Activated naive CD8-positive, alpha-beta T cell treated with anti-CD3 and anti-CD28 coated beads for 36 hours (primary cell): ENCODE results near the gene ZFAND3. TPM values are rescaled to one million over a fixed set of nuclear protein-coding genes. Genes with fewer than 3 reads are reported as not detected.

Source experiments
- DNase-seq: peaks from one replicate; pipeline ENCODE4 v3.0.0; 2021
- H3K27ac Mint-ChIP-seq: one replicate; pipeline ENCODE4 v1.8.0; 2022; ENCODE audit warnings: mild to moderate bottlenecking, moderate library complexity, mixed read lengths
- H3K27me3 Mint-ChIP-seq: one replicate; pipeline ENCODE4 v1.8.0; 2022; ENCODE audit warnings: mild to moderate bottlenecking, mixed read lengths
- H3K36me3 Mint-ChIP-seq: one replicate; pipeline ENCODE4 v1.8.0; 2021; ENCODE audit warnings: mild to moderate bottlenecking, mixed read lengths
- H3K4me1 Mint-ChIP-seq: one replicate; pipeline ENCODE4 v1.8.0; 2021; ENCODE audit warnings: mixed read lengths
- H3K4me3 Mint-ChIP-seq: one replicate; pipeline ENCODE4 v1.8.0; 2022; ENCODE audit warnings: mild to moderate bottlenecking, moderate library complexity, mixed read lengths
- H3K9me3 Mint-ChIP-seq: one replicate; pipeline ENCODE4 v1.8.0; 2022; ENCODE audit warnings: mixed read lengths
- total RNA-seq, 2 experiments: library from RNA; stranded (reverse); gene quantifications; one replicate each; pipeline ENCODE4 v1.2.3, GENCODE V29; 2021

Gene ZFAND3
- total RNA-seq, 2 experiments from 2014 or later: 36.3 to 38.5 TPM

DNA sequence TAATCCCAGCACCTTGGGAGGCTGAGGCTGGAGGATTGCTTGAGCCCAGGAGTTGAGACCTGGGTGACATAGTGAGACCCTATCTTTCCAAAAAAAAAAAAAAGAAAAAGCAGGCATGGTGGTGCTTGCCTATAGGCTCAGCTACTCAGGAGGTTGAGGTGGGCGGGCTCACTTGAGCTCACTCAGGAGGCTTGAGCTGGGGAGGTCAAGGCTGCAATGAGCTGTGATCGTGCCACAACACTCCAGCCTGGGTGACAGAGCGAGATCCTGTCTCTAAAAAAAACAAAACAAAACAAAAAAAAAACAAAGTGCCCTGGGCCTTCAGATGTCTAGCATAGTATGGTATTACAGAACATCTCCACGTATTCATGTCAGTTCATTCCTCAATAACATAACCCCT, 42.9 kb downstream of the ZFAND3 start:
- H3K27me3 Mint-ChIP-seq: no peaks in the 10 kb centered on the region
- H3K36me3 Mint-ChIP-seq: peaks cover 9% of the 10 kb centered on the region
- H3K4me1 Mint-ChIP-seq: peaks cover 72% of the 10 kb centered on the region

DNA sequence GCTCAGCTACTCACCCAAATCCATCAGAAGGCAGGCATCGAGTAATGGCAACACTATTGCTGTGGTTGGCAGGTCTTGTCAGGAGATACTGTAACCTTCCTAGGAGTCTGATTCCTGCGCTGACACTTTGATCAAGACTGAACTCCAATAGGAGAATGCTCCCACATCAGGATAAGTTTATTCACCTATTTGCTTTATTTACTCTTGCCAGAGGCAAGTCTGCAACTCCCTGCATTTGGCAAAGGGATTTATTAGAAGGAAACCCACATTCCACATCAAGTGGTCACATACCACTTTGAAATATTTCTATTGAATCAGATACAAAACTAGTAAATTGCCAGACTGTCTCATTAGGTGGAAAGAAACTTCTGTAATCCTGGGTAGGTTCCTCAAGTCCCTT, 43.5 kb downstream of the ZFAND3 start:
- no peaks in the 10 kb centered on the region for H3K9me3 Mint-ChIP-seq
- no peak overlapping the region for H3K27ac Mint-ChIP-seq
- peaks cover 72% of the 10 kb centered on the region for H3K4me1 Mint-ChIP-seq

More for the DNA sequence above, 42.9 kb downstream of the ZFAND3 start:
- H3K27ac Mint-ChIP-seq: no peak overlapping the region
- H3K4me3 Mint-ChIP-seq: no peak overlapping the region
- no peak for DNase-seq
- no peaks in the 10 kb centered on the region for H3K9me3 Mint-ChIP-seq

DNA sequence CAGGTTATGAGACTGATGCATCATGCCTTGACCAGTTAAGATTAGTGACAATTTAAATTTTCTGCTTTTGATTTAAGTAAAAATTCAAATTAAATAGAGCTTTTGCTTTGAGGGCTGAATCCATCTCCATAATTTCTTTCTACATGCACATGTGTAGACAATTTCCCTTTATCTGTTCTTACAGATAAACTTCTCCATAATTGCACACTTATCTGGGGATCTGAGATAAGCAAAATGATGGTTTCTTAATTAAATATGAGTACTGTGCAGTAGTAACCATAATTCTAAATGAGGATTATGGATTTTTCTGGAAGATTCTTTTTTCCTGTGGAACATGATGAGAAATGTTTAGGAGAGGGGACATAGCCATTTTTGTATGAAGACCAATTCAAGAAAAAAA, 44.7 kb downstream of the ZFAND3 start:
- no peak overlapping the region for H3K27ac Mint-ChIP-seq
- no peak for DNase-seq
- H3K27me3 Mint-ChIP-seq: no peaks in the 10 kb centered on the region
- H3K4me1 Mint-ChIP-seq: peaks cover 70% of the 10 kb centered on the region
- peaks cover 11% of the 10 kb centered on the region for H3K36me3 Mint-ChIP-seq
- H3K9me3 Mint-ChIP-seq: no peaks in the 10 kb centered on the region
- no peak overlapping the region for H3K4me3 Mint-ChIP-seq

More for the DNA sequence above, 43.5 kb downstream of the ZFAND3 start:
- Mint-ChIP-seq H3K27me3 (no peaks in the 10 kb centered on the region), H3K36me3 (peaks cover 9% of the 10 kb centered on the region), H3K4me3 (no peak overlapping the region)
- no peak for DNase-seq

DNA sequence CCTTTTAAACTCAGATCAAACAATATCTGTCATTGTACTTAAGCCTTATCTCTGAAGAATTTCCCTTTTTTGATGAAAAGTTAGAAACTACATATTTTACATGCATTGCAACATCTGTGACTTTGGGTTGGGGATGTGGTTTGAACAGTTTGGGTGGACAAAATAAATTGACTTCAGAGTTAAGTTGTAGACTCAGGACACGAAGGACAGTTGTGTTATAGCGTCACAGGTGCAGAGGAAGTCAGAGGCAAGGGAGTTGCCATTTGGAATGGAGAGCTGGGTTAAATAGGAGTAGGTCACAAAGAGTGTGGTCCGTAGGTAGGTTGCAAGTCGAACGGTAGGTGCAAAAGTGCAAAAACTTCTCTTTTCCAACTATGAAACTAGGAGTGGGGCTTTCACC, 46.0 kb downstream of the ZFAND3 start:
- H3K27ac Mint-ChIP-seq: no peak overlapping the region
- DNase-seq: no peak
- no peaks in the 10 kb centered on the region for H3K9me3 Mint-ChIP-seq
- H3K4me1 Mint-ChIP-seq: peaks cover 66% of the 10 kb centered on the region
- no peak overlapping the region for H3K4me3 Mint-ChIP-seq
- no peaks in the 10 kb centered on the region for H3K27me3 Mint-ChIP-seq
- H3K36me3 Mint-ChIP-seq: peaks cover 15% of the 10 kb centered on the region

DNA sequence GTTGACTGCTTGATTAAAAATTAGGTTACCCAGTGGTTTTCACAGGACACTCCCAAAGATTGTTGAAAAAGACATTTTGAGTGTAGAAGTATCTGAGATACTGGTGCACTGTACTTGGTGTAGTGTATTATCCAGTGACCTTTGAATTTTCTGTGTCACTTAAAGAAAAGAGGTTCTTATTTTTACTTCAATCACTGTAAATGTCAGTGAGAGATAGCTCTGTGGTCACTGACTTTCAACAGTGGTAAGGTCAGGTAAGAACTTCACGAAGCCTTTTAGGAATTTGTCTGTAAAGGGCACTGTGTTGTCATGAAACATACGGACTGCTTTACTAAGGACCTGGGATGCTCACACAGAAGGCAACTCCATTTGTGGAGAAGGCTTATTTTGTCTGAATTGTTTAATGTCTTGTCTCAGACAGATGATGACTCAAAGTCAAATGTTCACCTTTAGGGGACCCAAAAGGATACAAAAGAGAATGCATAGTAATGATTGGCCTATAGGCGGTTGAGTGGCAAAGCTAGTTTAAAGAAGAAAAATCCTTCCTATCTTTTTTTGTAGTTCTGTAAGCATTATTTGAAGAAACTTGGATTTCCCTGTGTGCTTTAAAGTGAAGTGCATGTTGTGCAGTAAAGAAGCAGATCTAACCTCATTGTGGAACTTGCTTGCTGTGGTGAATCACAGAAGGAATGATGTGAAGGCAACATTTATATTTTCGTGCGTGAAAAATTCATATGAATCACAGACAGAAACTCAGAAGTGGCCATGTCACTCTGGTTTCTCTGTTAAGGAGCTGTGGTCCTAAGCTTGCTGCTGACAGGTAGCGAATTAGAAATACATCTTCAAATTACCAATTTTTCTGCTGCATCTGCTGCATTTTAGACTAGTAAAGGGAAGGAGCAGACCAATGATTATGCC, 47.3 kb downstream of the ZFAND3 start:
- H3K27me3 Mint-ChIP-seq: no peaks in the 10 kb centered on the region
- H3K27ac Mint-ChIP-seq: peak overlapping the region; percentile 70
- H3K36me3 Mint-ChIP-seq: peaks cover 25% of the 10 kb centered on the region
- peaks cover 62% of the 10 kb centered on the region for H3K4me1 Mint-ChIP-seq
- peaks cover 6% of the 10 kb centered on the region for H3K9me3 Mint-ChIP-seq
- no peak for DNase-seq
- H3K4me3 Mint-ChIP-seq: no peak overlapping the region

DNA sequence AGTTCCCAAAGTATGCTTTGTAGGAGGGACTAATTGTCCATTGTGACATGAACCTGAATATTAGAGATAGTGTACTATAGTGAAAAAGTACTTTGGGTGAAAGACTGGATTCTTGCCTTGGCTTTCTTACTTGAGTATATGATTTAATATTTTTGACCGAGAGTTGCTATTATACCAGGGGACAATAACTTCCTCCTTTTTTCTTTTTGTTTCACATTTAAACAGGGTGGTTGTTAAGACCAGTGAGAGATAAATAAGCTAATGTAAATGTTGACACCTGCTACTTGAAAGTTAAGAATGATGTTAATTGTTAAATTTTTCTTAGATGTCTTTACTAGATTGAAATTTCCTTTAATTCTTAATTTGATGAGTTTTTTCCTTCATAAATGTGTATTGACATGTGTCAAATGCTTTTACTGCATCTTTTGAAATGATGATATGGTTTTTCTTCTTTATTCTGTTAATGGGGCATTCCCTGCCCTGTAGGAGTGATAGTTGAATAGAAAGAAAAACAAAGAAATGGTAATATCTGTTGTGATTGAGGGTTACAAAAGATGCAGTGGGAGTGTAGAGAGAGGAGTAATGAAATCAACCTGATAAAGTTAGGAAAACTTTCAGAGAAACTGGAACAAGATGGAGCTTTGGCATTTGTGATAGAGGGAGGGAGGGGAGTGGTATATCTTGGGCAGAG, 48.4 kb downstream of the ZFAND3 start:
- Mint-ChIP-seq H3K27me3 (no peaks in the 10 kb centered on the region), H3K4me1 (peaks cover 63% of the 10 kb centered on the region), H3K27ac (peak overlapping the region; percentile 49), H3K36me3 (peaks cover 35% of the 10 kb centered on the region), H3K4me3 (no peak overlapping the region), H3K9me3 (peaks cover 10% of the 10 kb centered on the region)
- DNase-seq: no peak

DNA sequence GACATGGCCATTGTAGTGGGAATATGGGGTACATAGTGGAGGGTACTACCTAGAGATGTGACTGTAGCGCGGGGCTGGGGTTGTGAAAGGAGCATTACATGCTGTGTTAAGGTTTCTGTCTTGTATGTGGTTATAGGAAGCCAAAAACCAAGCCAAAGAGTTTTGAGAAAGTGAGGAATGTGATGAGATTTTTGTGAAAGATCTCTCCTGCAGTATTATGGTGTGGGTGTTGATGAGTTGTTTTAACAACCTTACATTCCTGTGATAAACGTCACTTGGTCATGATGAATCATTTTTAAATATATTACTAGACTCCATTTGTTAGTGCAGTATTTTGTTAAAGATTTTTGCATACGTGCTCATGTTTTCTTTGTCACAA, 48.9 kb downstream of the ZFAND3 start:
- Mint-ChIP-seq H3K36me3 (peaks cover 37% of the 10 kb centered on the region), H3K9me3 (peaks cover 10% of the 10 kb centered on the region), H3K4me3 (no peak overlapping the region), H3K27me3 (no peaks in the 10 kb centered on the region), H3K4me1 (peaks cover 61% of the 10 kb centered on the region), H3K27ac (peak overlapping the region; percentile 49)
- DNase-seq: no peak

DNA sequence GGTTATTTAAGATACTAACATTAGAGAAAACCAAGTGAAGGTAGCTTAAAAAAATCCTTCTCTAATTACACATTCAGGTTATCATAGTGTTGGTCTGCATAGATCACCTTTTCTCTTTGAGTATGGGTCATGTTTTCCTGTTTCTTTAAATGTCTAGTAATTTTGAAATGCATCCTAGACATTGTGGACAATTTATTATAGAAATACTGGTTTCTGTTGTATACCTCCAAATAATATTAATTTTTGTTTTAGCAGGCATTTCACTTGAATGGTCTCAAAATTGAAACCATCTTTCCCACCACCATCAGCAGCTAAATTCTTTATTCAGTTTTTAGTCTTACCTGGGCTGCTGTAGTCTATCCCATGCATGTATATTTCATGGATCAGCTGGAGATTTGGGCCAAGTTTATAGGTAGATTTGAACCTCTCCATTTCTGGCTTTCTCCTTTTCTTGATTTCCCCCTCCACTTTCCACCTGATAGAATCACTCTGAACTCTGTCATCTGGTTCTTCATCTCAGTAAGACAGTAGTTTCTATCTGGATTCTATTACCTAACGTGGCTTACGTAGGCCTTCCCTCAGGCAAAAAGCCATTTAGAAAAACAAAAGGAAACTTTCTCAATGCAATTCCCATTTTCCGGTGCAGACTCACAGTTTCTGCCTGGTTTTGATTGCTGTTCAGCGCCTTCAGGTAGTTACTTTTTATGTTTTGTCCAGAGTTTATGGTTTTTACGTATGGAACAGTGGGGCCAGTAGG, 52.3 kb downstream of the ZFAND3 start:
- Mint-ChIP-seq H3K27ac (no peak overlapping the region), H3K27me3 (no peaks in the 10 kb centered on the region), H3K4me3 (no peak overlapping the region), H3K36me3 (peaks cover 37% of the 10 kb centered on the region), H3K9me3 (peaks cover 10% of the 10 kb centered on the region), H3K4me1 (peaks cover 50% of the 10 kb centered on the region)
- DNase-seq: no peak

DNA sequence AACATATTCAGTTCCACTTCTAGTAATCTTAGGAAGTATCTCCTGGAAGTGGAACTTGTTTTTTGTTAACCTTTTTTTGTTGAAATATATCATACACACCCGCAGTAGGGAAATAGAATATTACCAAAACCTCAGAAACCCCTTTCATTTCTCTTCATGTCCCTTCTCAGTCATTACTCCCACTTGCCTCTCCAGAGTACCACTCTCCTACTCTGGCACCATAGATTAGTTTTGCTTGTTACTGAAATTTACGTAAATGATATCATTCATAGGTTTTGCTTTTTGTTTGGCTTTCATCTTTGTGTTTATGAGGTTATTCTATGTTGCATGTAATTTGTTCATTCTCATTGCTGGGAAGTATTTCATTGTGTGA, 52.8 kb downstream of the ZFAND3 start:
- no peak for DNase-seq
- H3K4me3 Mint-ChIP-seq: no peak overlapping the region
- peaks cover 48% of the 10 kb centered on the region for H3K4me1 Mint-ChIP-seq
- peaks cover 37% of the 10 kb centered on the region for H3K36me3 Mint-ChIP-seq
- peaks cover 10% of the 10 kb centered on the region for H3K9me3 Mint-ChIP-seq
- no peaks in the 10 kb centered on the region for H3K27me3 Mint-ChIP-seq
- H3K27ac Mint-ChIP-seq: no peak overlapping the region

DNA sequence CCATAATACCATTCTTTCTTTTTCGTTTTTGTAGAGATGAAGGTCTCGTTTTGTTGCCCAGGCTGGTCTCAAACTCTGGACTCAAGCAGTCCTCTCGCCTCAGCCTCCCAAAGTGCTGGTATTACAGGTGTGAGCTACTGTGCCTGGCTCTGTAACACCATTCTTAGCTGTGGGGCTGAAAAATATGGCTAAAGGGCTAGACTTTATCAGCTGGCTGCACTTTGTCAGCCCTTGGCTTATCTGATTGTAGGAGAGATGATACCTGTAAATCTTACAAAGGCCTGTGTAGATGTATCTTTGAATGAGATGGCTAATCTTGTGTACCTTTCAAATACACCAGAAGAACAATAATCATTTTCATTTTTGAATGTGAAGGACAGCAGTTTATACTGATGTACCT, 55.2 kb downstream of the ZFAND3 start:
- H3K4me1 Mint-ChIP-seq: peaks cover 53% of the 10 kb centered on the region
- no peaks in the 10 kb centered on the region for H3K27me3 Mint-ChIP-seq
- no peak overlapping the region for H3K27ac Mint-ChIP-seq
- no peak for DNase-seq
- H3K4me3 Mint-ChIP-seq: no peak overlapping the region
- peaks cover 39% of the 10 kb centered on the region for H3K36me3 Mint-ChIP-seq
- H3K9me3 Mint-ChIP-seq: peaks cover 10% of the 10 kb centered on the region

DNA sequence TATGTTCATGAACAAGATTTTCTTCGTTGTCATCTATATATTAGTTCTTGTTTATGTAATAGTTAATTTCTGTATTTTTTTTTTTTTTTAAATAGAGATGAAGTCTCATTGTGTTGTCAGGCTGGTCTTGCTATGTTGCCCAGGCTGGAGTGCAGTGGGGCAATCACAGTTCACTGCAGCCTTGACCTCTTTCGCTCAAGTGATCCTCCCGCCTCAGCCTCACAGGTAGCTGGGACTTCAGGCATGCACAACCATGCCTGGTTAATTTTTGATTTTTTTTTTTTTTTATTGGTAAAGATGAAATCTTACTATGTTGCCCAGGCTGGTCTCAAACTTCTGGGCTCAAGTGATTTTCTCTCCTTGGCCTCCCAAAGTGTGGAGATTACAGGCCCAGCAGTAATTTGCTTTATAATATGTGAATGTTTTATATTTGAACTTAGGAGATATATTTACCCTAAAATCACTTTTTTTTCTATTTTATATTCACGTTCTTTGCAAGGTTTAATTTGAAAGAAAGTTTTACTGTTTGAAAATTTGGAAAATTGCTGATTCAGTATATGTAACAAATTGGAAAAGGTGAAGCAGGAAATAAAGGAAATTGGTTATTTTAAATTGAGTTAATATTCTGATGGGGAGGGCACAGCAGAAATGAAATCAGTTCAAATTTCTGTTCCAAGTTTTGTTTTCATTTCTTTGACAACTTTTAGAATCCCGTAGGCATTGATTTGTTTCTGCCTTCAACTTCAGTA, 56.2 kb downstream of the ZFAND3 start:
- H3K27me3 Mint-ChIP-seq: no peaks in the 10 kb centered on the region
- peaks cover 58% of the 10 kb centered on the region for H3K4me1 Mint-ChIP-seq
- no peak for DNase-seq
- H3K36me3 Mint-ChIP-seq: peaks cover 35% of the 10 kb centered on the region
- no peak overlapping the region for H3K27ac Mint-ChIP-seq
- peaks cover 10% of the 10 kb centered on the region for H3K9me3 Mint-ChIP-seq
- no peak overlapping the region for H3K4me3 Mint-ChIP-seq

DNA sequence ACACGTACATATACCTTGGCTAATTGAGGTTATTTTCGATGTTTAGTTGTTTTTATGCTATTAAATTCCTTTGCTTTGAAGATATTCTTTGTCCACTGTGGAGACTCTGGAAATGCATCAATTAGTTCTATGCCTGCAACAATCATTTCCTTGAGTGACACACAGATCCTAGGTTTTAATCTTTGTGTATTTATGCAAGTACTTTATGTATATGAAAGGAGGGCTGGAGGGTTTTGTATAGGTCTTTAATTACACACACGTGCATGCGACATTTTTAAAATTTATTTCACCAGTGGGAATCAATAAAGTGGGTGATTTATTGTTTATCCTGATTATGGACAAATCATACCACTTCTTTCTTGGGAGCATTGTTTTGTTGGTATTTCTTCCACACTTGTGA, 57.3 kb downstream of the ZFAND3 start:
- Mint-ChIP-seq H3K27ac (no peak overlapping the region), H3K36me3 (peaks cover 26% of the 10 kb centered on the region), H3K4me3 (no peak overlapping the region), H3K9me3 (peaks cover 4% of the 10 kb centered on the region), H3K4me1 (peaks cover 58% of the 10 kb centered on the region), H3K27me3 (no peaks in the 10 kb centered on the region)
- DNase-seq: no peak

DNA sequence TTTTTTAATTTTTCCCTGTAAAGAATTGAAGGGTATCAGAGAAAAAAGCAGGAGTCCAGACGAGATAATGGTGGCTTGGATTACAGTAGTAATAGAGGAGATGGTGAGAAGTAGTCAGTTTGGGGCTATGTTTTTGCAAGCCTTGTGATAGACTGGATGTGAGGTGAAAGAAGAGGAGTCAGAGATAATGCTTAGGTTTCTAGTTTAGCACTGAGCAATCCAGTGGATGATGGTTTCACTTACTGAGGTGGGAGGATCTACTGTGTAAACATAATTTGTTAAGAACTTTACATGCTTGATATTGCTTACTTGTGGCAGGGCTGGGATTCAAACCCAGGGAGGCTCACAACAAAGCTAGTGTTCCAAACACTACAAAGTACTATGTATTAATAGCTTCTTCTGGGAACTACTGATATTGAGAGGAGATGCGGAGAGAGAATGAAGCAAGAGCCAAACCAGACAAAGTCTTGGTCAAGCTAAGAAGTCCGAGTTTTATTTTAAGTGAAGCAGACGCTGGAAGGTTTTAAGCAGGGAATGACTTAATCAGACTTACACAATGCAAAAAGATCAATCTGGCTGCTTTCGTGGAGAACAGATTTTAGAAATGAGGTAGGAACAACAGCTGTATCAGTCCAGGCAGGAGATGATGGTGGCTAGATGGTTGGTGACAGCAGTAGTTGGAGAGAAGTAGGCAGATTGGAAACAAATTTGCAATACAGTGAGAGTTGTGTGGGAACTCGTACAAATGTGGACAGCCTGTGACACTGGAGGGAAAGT, 58.0 kb downstream of the ZFAND3 start:
- no peak for DNase-seq
- Mint-ChIP-seq H3K27me3 (no peaks in the 10 kb centered on the region), H3K4me3 (no peak overlapping the region), H3K9me3 (no peaks in the 10 kb centered on the region), H3K36me3 (peaks cover 18% of the 10 kb centered on the region), H3K4me1 (peaks cover 51% of the 10 kb centered on the region), H3K27ac (no peak overlapping the region)

DNA sequence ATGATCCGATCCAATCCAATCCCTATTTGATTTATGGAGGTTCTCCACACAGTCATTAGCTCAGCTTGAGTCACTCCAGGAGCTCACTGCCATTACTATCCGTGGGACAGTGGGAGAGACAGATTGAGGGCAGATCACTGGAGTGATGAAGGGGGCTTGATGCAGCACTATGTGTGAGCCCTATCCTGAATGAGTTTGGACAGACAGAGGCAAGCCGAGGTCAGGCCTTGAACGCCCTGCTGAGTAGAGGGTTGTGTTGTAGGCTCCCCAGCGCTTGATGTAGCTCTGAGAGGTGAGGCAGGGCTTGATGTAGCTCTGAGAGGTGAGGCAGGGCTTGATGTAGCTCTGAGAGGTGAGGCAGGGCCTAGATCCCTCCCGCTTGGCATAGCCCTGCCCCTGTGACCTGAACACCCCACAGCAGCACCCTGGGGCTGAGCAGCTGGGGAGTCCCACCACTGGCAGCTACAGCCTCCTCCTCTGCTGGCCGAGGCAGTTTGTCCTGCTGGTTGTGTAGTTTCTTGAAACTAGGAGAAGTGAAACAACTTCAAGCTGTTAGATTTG, 58.7 kb downstream of the ZFAND3 start:
- Mint-ChIP-seq H3K4me1 (peaks cover 52% of the 10 kb centered on the region), H3K27me3 (no peaks in the 10 kb centered on the region), H3K9me3 (no peaks in the 10 kb centered on the region), H3K4me3 (no peak overlapping the region), H3K36me3 (peaks cover 15% of the 10 kb centered on the region), H3K27ac (no peak overlapping the region)
- no peak for DNase-seq
